ENCODE results near the gene SCYL1. TPM values are rescaled to one million over a fixed set of nuclear protein-coding genes. Genes with fewer than 3 reads are reported as not detected.
A peak's percentile ranks its signal among the peaks of the same experiment; 100 is the strongest.

The SCYL1 gene
- total and polyA plus RNA-seq, 2 experiments from 2014 or later: 83.9 to 167 TPM

DNA sequence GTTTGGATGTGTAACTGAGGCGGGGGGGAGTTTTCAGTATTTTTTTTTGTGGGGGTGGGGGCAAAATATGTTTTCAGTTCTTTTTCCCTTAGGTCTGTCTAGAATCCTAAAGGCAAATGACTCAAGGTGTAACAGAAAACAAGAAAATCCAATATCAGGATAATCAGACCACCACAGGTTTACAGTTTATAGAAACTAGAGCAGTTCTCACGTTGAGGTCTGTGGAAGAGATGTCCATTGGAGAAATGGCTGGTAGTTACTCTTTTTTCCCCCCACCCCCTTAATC lies 23.8 kb upstream of the SCYL1 start:
- peak overlapping the region; percentile 87 for H3K4me2 ChIP-seq
- TF ChIP-seq CTCF (IDR thresholded peaks at IDR 0.05; ENCODE audit: poor library complexity) (no peak), EZH2 (IDR thresholded peaks at IDR 0.05; ENCODE audit: borderline replicate concordance) (no peak), EZH2phosphoT487 (IDR thresholded peaks at IDR 0.05; ENCODE audit: low read depth, severe bottlenecking, unreplicated experiment) (no peak)
- no peaks in the 10 kb centered on the region for H3K9me3 ChIP-seq (ENCODE audit: low read depth)
- WGBS (ENCODE audit: low lambda C conversion rate, missing lambda C conversion rate): 0% methylated on average over 2 of the region's 2 CpGs
- DNase-seq (ENCODE audit: low spot score): no peak
- H3K27me3 ChIP-seq: no peaks in the 10 kb centered on the region
- peaks cover 30% of the 10 kb centered on the region for H3K36me3 ChIP-seq (replicated peaks; ENCODE audit: insufficient read depth, low read depth)
- H3K4me3 ChIP-seq: peak overlapping the region; percentile 74
- H3K79me2 ChIP-seq: peaks cover 91% of the 10 kb centered on the region
- no peaks in the 10 kb centered on the region for H3K9me2 ChIP-seq (replicated peaks; ENCODE audit: insufficient read depth)
- H2AFZ ChIP-seq: no peak overlapping the region
- H3K4me1 ChIP-seq (ENCODE audit: insufficient read depth): peaks cover 10% of the 10 kb centered on the region
- H3K27ac ChIP-seq: peak overlapping the region; percentile 99
- peaks cover 71% of the 10 kb centered on the region for H4K20me1 ChIP-seq (ENCODE audit: insufficient read depth, poor library complexity, severe bottlenecking)

DNA sequence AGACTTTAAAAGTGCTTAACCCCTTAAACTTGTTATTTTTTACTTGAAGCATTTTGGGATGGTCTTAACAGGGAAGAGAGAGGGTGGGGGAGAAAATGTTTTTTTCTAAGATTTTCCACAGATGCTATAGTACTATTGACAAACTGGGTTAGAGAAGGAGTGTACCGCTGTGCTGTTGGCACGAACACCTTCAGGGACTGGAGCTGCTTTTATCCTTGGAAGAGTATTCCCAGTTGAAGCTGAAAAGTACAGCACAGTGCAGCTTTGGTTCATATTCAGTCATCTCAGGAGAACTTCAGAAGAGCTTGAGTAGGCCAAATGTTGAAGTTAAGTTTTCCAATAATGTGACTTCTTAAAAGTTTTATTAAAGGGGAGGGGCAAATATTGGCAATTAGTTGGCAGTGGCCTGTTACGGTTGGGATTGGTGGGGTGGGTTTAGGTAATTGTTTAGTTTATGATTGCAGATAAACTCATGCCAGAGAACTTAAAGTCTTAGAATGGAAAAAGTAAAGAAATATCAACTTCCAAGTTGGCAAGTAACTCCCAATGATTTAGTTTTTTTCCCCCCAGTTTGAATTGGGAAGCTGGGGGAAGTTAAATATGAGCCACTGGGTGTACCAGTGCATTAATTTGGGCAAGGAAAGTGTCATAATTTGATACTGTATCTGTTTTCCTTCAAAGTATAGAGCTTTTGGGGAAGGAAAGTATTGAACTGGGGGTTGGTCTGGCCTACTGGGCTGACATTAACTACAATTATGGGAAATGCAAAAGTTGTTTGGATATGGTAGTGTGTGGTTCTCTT lies 23.2 kb upstream of the SCYL1 start:
- Histone ChIP-seq H3K4me2 (peak overlapping the region; percentile 87), H3K9me3 (ENCODE audit: low read depth) (no peaks in the 10 kb centered on the region), H3K27me3 (no peaks in the 10 kb centered on the region), H2AFZ (no peak overlapping the region), H3K79me2 (peaks cover 90% of the 10 kb centered on the region), H3K9me2 (replicated peaks; ENCODE audit: insufficient read depth) (no peaks in the 10 kb centered on the region), H3K27ac (peak overlapping the region; percentile 99), H3K4me1 (ENCODE audit: insufficient read depth) (peaks cover 4% of the 10 kb centered on the region), H3K36me3 (replicated peaks; ENCODE audit: insufficient read depth, low read depth) (peaks cover 30% of the 10 kb centered on the region), H4K20me1 (ENCODE audit: insufficient read depth, poor library complexity, severe bottlenecking) (peaks cover 77% of the 10 kb centered on the region), H3K4me3 (peak overlapping the region; percentile 74)
- TF ChIP-seq EZH2 (IDR thresholded peaks at IDR 0.05; ENCODE audit: borderline replicate concordance): no peak
- peak; percentile 29 for TF ChIP-seq EZH2phosphoT487 (IDR thresholded peaks at IDR 0.05; ENCODE audit: low read depth, severe bottlenecking, unreplicated experiment)
- WGBS (ENCODE audit: low lambda C conversion rate, missing lambda C conversion rate): 0% methylated on average over 3 of the region's 3 CpGs
- DNase-seq (ENCODE audit: low spot score): peak; percentile 38

- Histone ChIP-seq H2AFZ (no peak overlapping the region), H3K79me2 (peaks cover 87% of the 10 kb centered on the region), H3K4me1 (ENCODE audit: insufficient read depth) (no peaks in the 10 kb centered on the region), H3K4me3 (peak overlapping the region; percentile 74), H3K27ac (peak overlapping the region; percentile 99), H3K9me3 (ENCODE audit: low read depth) (no peaks in the 10 kb centered on the region), H3K4me2 (peak overlapping the region; percentile 87), H3K9me2 (replicated peaks; ENCODE audit: insufficient read depth) (no peaks in the 10 kb centered on the region), H3K36me3 (replicated peaks; ENCODE audit: insufficient read depth, low read depth) (peaks cover 30% of the 10 kb centered on the region), H3K27me3 (no peaks in the 10 kb centered on the region), H4K20me1 (ENCODE audit: insufficient read depth, poor library complexity, severe bottlenecking) (peaks cover 80% of the 10 kb centered on the region)
- DNase-seq (ENCODE audit: low spot score): no peak
- TF ChIP-seq EZH2phosphoT487 (IDR thresholded peaks at IDR 0.05; ENCODE audit: low read depth, severe bottlenecking, unreplicated experiment) (no peak), EZH2 (IDR thresholded peaks at IDR 0.05; ENCODE audit: borderline replicate concordance) (no peak), CTCF (IDR thresholded peaks at IDR 0.05; ENCODE audit: poor library complexity) (no peak)
These were observed 22.7 kb upstream of the SCYL1 start for GRCh38 chr11:65502274-65502554.

DNA sequence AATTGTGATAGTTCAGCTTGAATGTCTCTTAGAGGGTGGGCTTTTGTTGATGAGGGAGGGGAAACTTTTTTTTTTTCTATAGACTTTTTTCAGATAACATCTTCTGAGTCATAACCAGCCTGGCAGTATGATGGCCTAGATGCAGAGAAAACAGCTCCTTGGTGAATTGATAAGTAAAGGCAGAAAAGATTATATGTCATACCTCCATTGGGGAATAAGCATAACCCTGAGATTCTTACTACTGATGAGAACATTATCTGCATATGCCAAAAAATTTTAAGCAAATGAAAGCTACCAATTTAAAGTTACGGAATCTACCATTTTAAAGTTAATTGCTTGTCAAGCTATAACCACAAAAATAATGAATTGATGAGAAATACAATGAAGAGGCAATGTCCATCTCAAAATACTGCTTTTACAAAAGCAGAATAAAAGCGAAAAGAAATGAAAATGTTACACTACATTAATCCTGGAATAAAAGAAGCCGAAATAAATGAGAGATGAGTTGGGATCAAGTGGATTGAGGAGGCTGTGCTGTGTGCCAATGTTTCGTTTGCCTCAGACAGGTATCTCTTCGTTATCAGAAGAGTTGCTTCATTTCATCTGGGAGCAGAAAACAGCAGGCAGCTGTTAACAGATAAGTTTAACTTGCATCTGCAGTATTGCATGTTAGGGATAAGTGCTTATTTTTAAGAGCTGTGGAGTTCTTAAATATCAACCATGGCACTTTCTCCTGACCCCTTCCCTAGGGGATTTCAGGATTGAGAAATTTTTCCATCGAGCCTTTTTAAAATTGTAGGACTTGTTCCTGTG lies 22.1 kb upstream of the SCYL1 start:
- H4K20me1 ChIP-seq (ENCODE audit: insufficient read depth, poor library complexity, severe bottlenecking): peaks cover 80% of the 10 kb centered on the region
- no peaks in the 10 kb centered on the region for H3K4me1 ChIP-seq (ENCODE audit: insufficient read depth)
- H3K4me2 ChIP-seq: peak overlapping the region; percentile 87
- no peak overlapping the region for H2AFZ ChIP-seq
- H3K27ac ChIP-seq: peak overlapping the region; percentile 99
- 1% methylated on average over 6 of the region's 6 CpGs for WGBS (ENCODE audit: low lambda C conversion rate, missing lambda C conversion rate)
- H3K4me3 ChIP-seq: peak overlapping the region; percentile 74
- H3K9me3 ChIP-seq (ENCODE audit: low read depth): no peaks in the 10 kb centered on the region
- no peaks in the 10 kb centered on the region for H3K9me2 ChIP-seq (replicated peaks; ENCODE audit: insufficient read depth)
- TF ChIP-seq CTCF (IDR thresholded peaks at IDR 0.05; ENCODE audit: poor library complexity) (no peak), EZH2phosphoT487 (IDR thresholded peaks at IDR 0.05; ENCODE audit: low read depth, severe bottlenecking, unreplicated experiment) (peak; percentile 39)
- peak; percentile 31 for DNase-seq (ENCODE audit: low spot score)
- H3K27me3 ChIP-seq: no peaks in the 10 kb centered on the region
- H3K79me2 ChIP-seq: peaks cover 86% of the 10 kb centered on the region
- peaks cover 30% of the 10 kb centered on the region for H3K36me3 ChIP-seq (replicated peaks; ENCODE audit: insufficient read depth, low read depth)

All from hepatocyte (in vitro differentiated cells).